ENCODE measurements around the gene ATG7. TPM values are rescaled to one million over a fixed set of nuclear protein-coding genes. Genes with fewer than 3 reads are reported as not detected.

The ATG7 gene
- total RNA-seq, 2 donors from 2014 or later, result 33.9 to 38.4 TPM

- no peaks in the 10 kb centered on the region for H3K27me3 Mint-ChIP-seq (ENCODE audit: insufficient read depth)
- H3K4me3 ChIP-seq (ENCODE audit: low read length), result no peak overlapping the region
- H3K27me3 ChIP-seq (ENCODE audit: control insufficient read depth, insufficient read depth, low read length, poor library complexity, severe bottlenecking), result no peaks in the 10 kb centered on the region
- H3K36me3 ChIP-seq (ENCODE audit: control insufficient read depth, insufficient read depth, low read length), result peaks cover 12% of the 10 kb centered on the region
- H3K4me1 ChIP-seq (ENCODE audit: control insufficient read depth, insufficient read depth, low read length), result no peaks in the 10 kb centered on the region
- H3K4me3 Mint-ChIP-seq, result no peak overlapping the region
- no peaks in the 10 kb centered on the region for H3K4me1 Mint-ChIP-seq
- WGBS, 2 experiments (ENCODE audit: insufficient coverage in 1 of 2, insufficient read length in 1 of 2), result 92 to 97% methylated on average over 7 to 10 of the region's 10 CpGs
- no peaks in the 10 kb centered on the region for H3K9me3 ChIP-seq (ENCODE audit: control insufficient read depth, low read length)
- no peak overlapping the region for H3K9ac ChIP-seq (ENCODE audit: extremely low read depth, low read length, poor library complexity, severe bottlenecking)
- no peak for DNase-seq
- H3K36me3 Mint-ChIP-seq (ENCODE audit: low read depth), result peaks cover 11% of the 10 kb centered on the region
- no peak overlapping the region for H3K27ac ChIP-seq (ENCODE audit: low read depth, low read length)
- H3K27ac Mint-ChIP-seq, result no peak overlapping the region
- no peaks in the 10 kb centered on the region for H3K9me3 Mint-ChIP-seq
- TF ChIP-seq, protein P1, sequence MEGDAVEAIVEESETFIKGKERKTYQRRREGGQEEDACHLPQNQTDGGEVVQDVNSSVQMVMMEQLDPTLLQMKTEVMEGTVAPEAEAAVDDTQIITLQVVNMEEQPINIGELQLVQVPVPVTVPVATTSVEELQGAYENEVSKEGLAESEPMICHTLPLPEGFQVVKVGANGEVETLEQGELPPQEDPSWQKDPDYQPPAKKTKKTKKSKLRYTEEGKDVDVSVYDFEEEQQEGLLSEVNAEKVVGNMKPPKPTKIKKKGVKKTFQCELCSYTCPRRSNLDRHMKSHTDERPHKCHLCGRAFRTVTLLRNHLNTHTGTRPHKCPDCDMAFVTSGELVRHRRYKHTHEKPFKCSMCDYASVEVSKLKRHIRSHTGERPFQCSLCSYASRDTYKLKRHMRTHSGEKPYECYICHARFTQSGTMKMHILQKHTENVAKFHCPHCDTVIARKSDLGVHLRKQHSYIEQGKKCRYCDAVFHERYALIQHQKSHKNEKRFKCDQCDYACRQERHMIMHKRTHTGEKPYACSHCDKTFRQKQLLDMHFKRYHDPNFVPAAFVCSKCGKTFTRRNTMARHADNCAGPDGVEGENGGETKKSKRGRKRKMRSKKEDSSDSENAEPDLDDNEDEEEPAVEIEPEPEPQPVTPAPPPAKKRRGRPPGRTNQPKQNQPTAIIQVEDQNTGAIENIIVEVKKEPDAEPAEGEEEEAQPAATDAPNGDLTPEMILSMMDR (conservative IDR thresholded peaks at IDR 0.05), result no peak
These were observed 56.2 kb downstream of the ATG7 start for GRCh38 chr3:11328196-11328945.

GRCh38 chr3:11329777-11330176 lies 57.6 kb downstream of the ATG7 start:
- no peaks in the 10 kb centered on the region for H3K9me3 ChIP-seq (ENCODE audit: control insufficient read depth, low read length)
- Mint-ChIP-seq H3K4me3 (no peak overlapping the region), H3K36me3 (ENCODE audit: low read depth) (peaks cover 11% of the 10 kb centered on the region), H3K4me1 (no peaks in the 10 kb centered on the region), H3K27me3 (ENCODE audit: insufficient read depth) (no peaks in the 10 kb centered on the region), H3K9me3 (no peaks in the 10 kb centered on the region), H3K27ac (no peak overlapping the region)
- no peak overlapping the region for H3K4me3 ChIP-seq (ENCODE audit: low read length)
- no peaks in the 10 kb centered on the region for H3K4me1 ChIP-seq (ENCODE audit: control insufficient read depth, insufficient read depth, low read length)
- no peak overlapping the region for H3K9ac ChIP-seq (ENCODE audit: extremely low read depth, low read length, poor library complexity, severe bottlenecking)
- peaks cover 12% of the 10 kb centered on the region for H3K36me3 ChIP-seq (ENCODE audit: control insufficient read depth, insufficient read depth, low read length)
- DNase-seq, result no peak
- H3K27me3 ChIP-seq (ENCODE audit: control insufficient read depth, insufficient read depth, low read length, poor library complexity, severe bottlenecking), result no peaks in the 10 kb centered on the region
- TF ChIP-seq, protein P1 (conservative IDR thresholded peaks at IDR 0.05), result no peak
- H3K27ac ChIP-seq (ENCODE audit: low read depth, low read length), result no peak overlapping the region
- whole genome bisulfite sequencing, 2 experiments (ENCODE audit: insufficient coverage in 1 of 2, insufficient read length in 1 of 2), result 77 to 92% methylated on average over 2 of the region's 2 CpGs

DNA sequence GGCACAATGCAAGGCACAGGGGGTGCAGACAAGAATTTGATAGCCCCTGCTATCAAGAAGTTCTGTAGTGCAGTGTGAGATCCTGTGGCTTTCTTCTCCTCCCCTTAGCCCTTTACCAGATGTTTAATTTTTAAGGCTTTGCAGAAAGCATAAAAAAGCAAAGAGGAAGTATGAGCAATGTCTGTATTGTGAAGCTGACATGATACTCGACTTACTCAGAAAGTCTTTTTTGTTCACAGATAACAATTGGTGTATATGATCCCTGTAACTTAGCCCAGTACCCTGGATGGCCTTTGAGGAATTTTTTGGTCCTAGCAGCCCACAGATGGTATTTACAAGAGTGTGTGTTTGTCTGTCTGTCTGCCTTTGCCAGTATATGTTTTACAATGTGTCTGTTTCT lies 58.9 kb downstream of the ATG7 start:
- TF ChIP-seq, protein P1 (conservative IDR thresholded peaks at IDR 0.05), result no peak
- Histone ChIP-seq H3K9me3 (ENCODE audit: control insufficient read depth, low read length) (no peaks in the 10 kb centered on the region), H3K4me1 (ENCODE audit: control insufficient read depth, insufficient read depth, low read length) (no peaks in the 10 kb centered on the region), H3K4me3 (ENCODE audit: low read length) (no peak overlapping the region), H3K27me3 (ENCODE audit: control insufficient read depth, insufficient read depth, low read length, poor library complexity, severe bottlenecking) (no peaks in the 10 kb centered on the region), H3K27ac (ENCODE audit: low read depth, low read length) (no peak overlapping the region), H3K36me3 (ENCODE audit: control insufficient read depth, insufficient read depth, low read length) (peaks cover 12% of the 10 kb centered on the region), H3K9ac (ENCODE audit: extremely low read depth, low read length, poor library complexity, severe bottlenecking) (no peak overlapping the region)
- no peaks in the 10 kb centered on the region for H3K4me1 Mint-ChIP-seq
- no peak overlapping the region for H3K27ac Mint-ChIP-seq
- H3K27me3 Mint-ChIP-seq (ENCODE audit: insufficient read depth), result no peaks in the 10 kb centered on the region
- H3K9me3 Mint-ChIP-seq, result no peaks in the 10 kb centered on the region
- WGBS, 2 experiments (ENCODE audit: insufficient coverage in 1 of 2, insufficient read length in 1 of 2), result 88 to 100% methylated on average over 1 of the region's 1 CpG
- peaks cover 3% of the 10 kb centered on the region for H3K36me3 Mint-ChIP-seq (ENCODE audit: low read depth)
- no peak for DNase-seq
- no peak overlapping the region for H3K4me3 Mint-ChIP-seq
